Measurements from ENCODE around the gene CAPN3. TPM values are rescaled to one million over a fixed set of nuclear protein-coding genes. Genes with fewer than 3 reads are reported as not detected.

CAPN3 gene
- total RNA-seq, 1 donor from 2014 or later = 23.8 TPM

- H3K27ac Mint-ChIP-seq = no peak overlapping the region
- H3K36me3 Mint-ChIP-seq (ENCODE audit: low read depth) = peaks cover 48% of the 10 kb centered on the region
- intact Hi-C loops (cut with micrococcal nuclease) = no loop called here
- ATAC-seq (ENCODE audit: low read depth) (no peak), DNase-seq (no peak)
- ChIA-PET POLR2A (no interaction called here), CTCF (no interaction called here)
- no peaks in the 10 kb centered on the region for H3K27me3 Mint-ChIP-seq
- no peak overlapping the region for H3K4me3 Mint-ChIP-seq
- no peaks in the 10 kb centered on the region for H3K4me1 Mint-ChIP-seq
- TF ChIP-seq CTCF (IDR thresholded peaks at IDR 0.05) = no peak
- H3K9me3 Mint-ChIP-seq = no peaks in the 10 kb centered on the region
Observed at GRCh38 chr15:42360535-42361112, 1.3 kb downstream of the CAPN3 start.

- no peak overlapping the region for H3K27ac Mint-ChIP-seq
- no peaks in the 10 kb centered on the region for H3K9me3 Mint-ChIP-seq
- no peaks in the 10 kb centered on the region for H3K4me1 Mint-ChIP-seq
- H3K4me3 Mint-ChIP-seq = no peak overlapping the region
- ATAC-seq (ENCODE audit: low read depth) (no peak), DNase-seq (no peak)
- TF ChIP-seq CTCF (IDR thresholded peaks at IDR 0.05) = no peak
- CTCF ChIA-PET = no interaction called here
- POLR2A ChIA-PET = no interaction called here
- intact Hi-C loops (cut with micrococcal nuclease) = no loop called here
- peaks cover 31% of the 10 kb centered on the region for H3K36me3 Mint-ChIP-seq (ENCODE audit: low read depth)
- H3K27me3 Mint-ChIP-seq = no peaks in the 10 kb centered on the region
Observed at GRCh38 chr15:42363487-42363886, 4.2 kb downstream of the CAPN3 start.

GRCh38 chr15:42363942-42364341, 4.6 kb downstream of the CAPN3 start:
- Mint-ChIP-seq H3K27me3 (no peaks in the 10 kb centered on the region), H3K9me3 (no peaks in the 10 kb centered on the region), H3K4me1 (no peaks in the 10 kb centered on the region), H3K4me3 (no peak overlapping the region), H3K36me3 (ENCODE audit: low read depth) (peaks cover 28% of the 10 kb centered on the region), H3K27ac (no peak overlapping the region)
- no peak for DNase-seq
- POLR2A ChIA-PET = no interaction called here
- ATAC-seq (ENCODE audit: low read depth) = no peak
- intact Hi-C loops (cut with micrococcal nuclease) = no loop called here
- TF ChIP-seq CTCF (IDR thresholded peaks at IDR 0.05) = no peak
- CTCF ChIA-PET = no interaction called here

- no peaks in the 10 kb centered on the region for H3K9me3 Mint-ChIP-seq
- H3K27me3 Mint-ChIP-seq = no peaks in the 10 kb centered on the region
- intact Hi-C loops (cut with micrococcal nuclease) = no loop called here
- no peak overlapping the region for H3K27ac Mint-ChIP-seq
- TF ChIP-seq CTCF (IDR thresholded peaks at IDR 0.05) = no peak
- DNase-seq (no peak), ATAC-seq (ENCODE audit: low read depth) (no peak)
- peaks cover 25% of the 10 kb centered on the region for H3K36me3 Mint-ChIP-seq (ENCODE audit: low read depth)
- H3K4me1 Mint-ChIP-seq = no peaks in the 10 kb centered on the region
- H3K4me3 Mint-ChIP-seq = no peak overlapping the region
- ChIA-PET POLR2A (no interaction called here), CTCF (no interaction called here)
Observed at GRCh38 chr15:42364529-42364928, 5.2 kb downstream of the CAPN3 start.

GRCh38 chr15:42365921-42366550, 6.7 kb downstream of the CAPN3 start:
- H3K27ac Mint-ChIP-seq = no peak overlapping the region
- no peak for TF ChIP-seq CTCF (IDR thresholded peaks at IDR 0.05)
- POLR2A ChIA-PET = no interaction called here

More at GRCh38 chr15:42365921-42366550, 6.7 kb downstream of the CAPN3 start:
- H3K9me3 Mint-ChIP-seq = no peaks in the 10 kb centered on the region
- H3K36me3 Mint-ChIP-seq (ENCODE audit: low read depth) = peaks cover 16% of the 10 kb centered on the region
- no peaks in the 10 kb centered on the region for H3K27me3 Mint-ChIP-seq
- H3K4me1 Mint-ChIP-seq = no peaks in the 10 kb centered on the region
- CTCF ChIA-PET = no interaction called here
- DNase-seq (no peak), ATAC-seq (ENCODE audit: low read depth) (no peak)
- intact Hi-C loops (cut with micrococcal nuclease) = no loop called here
- H3K4me3 Mint-ChIP-seq = no peak overlapping the region

All from activated B cell treated with CpG ODN at 0.5 μM for 24 hours (primary cell).